Activated naive CD4-positive, alpha-beta T cell treated with anti-CD3 and anti-CD28 coated beads, Interleukin-2, amount 50 U/mL, for 16 hours (primary cell): ENCODE measurements around the gene ZNF181.
"Not testable (repeated sequence)": the region's sequence is repeated elsewhere in the genome, so short reads cannot be mapped to it uniquely, and the experiment has no call there.

ENCODE experiments used
- DNase-seq: peaks from one replicate; pipeline ENCODE4 v3.0.0-alpha.2; 2020

The ZNF181 gene

GRCh38 chr19:34733746-34734536 lies at the start of gene ZNF181:
TSS of gene ZNF181 (plus strand) at chr19:34734243. CDS start at chr19:34735038, 795 bp downstream.
- DNase-seq = peak; percentile 82

- DNase-seq = not testable (repeated sequence)
Measured at GRCh38 chr19:34685266-34685665, 48.8 kb upstream of the ZNF181 start.

- DNase-seq = no peak
Measured at GRCh38 chr19:34686455-34686854, 47.6 kb upstream of the ZNF181 start.

- no peak for DNase-seq
Measured at GRCh38 chr19:34687348-34687747, 46.7 kb upstream of the ZNF181 start.

GRCh38 chr19:34688592-34688991 lies 45.5 kb upstream of the ZNF181 start:
- DNase-seq = no peak

GRCh38 chr19:34690372-34690771 lies 43.7 kb upstream of the ZNF181 start:
- no peak for DNase-seq

GRCh38 chr19:34692549-34692948 lies 41.5 kb upstream of the ZNF181 start:
- DNase-seq = no peak

GRCh38 chr19:34707661-34708060 lies 26.4 kb upstream of the ZNF181 start:
- no peak for DNase-seq

GRCh38 chr19:34711890-34712289 lies 22.2 kb upstream of the ZNF181 start:
- no peak for DNase-seq

GRCh38 chr19:34712395-34713261 lies 21.4 kb upstream of the ZNF181 start:
- peak; percentile 38 for DNase-seq

- no peak for DNase-seq
Measured at GRCh38 chr19:34713262-34713637, 20.8 kb upstream of the ZNF181 start.

- DNase-seq = no peak
Measured at GRCh38 chr19:34715357-34715756, 18.7 kb upstream of the ZNF181 start.

- no peak for DNase-seq
Measured at GRCh38 chr19:34722353-34722752, 11.7 kb upstream of the ZNF181 start.

- DNase-seq = no peak
Measured at GRCh38 chr19:34725400-34725799, 8.6 kb upstream of the ZNF181 start.

GRCh38 chr19:34731019-34731829 lies 2.8 kb upstream of the ZNF181 start:
- no peak for DNase-seq

- DNase-seq = no peak
Measured at GRCh38 chr19:34731964-34732363, 2.1 kb upstream of the ZNF181 start.

- DNase-seq = no peak
Measured at GRCh38 chr19:34732612-34733211, 1.3 kb upstream of the ZNF181 start.

GRCh38 chr19:34733266-34733745 lies 737 bp upstream of the ZNF181 start:
- DNase-seq = no peak

GRCh38 chr19:34734537-34735103 lies 577 bp downstream of the ZNF181 start:
- DNase-seq = no peak

- DNase-seq = no peak
Measured at GRCh38 chr19:34744896-34745690, 11.1 kb downstream of the ZNF181 start.

GRCh38 chr19:34757441-34757840 lies 23.4 kb downstream of the ZNF181 start:
- DNase-seq = no peak
